VCaP (cell line): ENCODE data around the gene SHF.

Experiments used
- H3K27ac ChIP-seq: fragments of 450-650 bp; 2 replicates; pipeline ENCODE4 v1.5.1; 2017
- TF ChIP-seq, protein P1 (sequence below): fragments of 450-650 bp; conservative IDR thresholded peaks from 2 replicates; pipeline ENCODE4 v1.5.1; 2017; ENCODE audit warnings: mild to moderate bottlenecking, moderate library complexity

SHF gene

GRCh38 chr15:45201869-45202268 is 14.1 kb upstream of the SHF start:
- TF ChIP-seq, protein P1, sequence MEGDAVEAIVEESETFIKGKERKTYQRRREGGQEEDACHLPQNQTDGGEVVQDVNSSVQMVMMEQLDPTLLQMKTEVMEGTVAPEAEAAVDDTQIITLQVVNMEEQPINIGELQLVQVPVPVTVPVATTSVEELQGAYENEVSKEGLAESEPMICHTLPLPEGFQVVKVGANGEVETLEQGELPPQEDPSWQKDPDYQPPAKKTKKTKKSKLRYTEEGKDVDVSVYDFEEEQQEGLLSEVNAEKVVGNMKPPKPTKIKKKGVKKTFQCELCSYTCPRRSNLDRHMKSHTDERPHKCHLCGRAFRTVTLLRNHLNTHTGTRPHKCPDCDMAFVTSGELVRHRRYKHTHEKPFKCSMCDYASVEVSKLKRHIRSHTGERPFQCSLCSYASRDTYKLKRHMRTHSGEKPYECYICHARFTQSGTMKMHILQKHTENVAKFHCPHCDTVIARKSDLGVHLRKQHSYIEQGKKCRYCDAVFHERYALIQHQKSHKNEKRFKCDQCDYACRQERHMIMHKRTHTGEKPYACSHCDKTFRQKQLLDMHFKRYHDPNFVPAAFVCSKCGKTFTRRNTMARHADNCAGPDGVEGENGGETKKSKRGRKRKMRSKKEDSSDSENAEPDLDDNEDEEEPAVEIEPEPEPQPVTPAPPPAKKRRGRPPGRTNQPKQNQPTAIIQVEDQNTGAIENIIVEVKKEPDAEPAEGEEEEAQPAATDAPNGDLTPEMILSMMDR, result no peak
- no peak overlapping the region; the same call in 1 of the 2 replicates for H3K27ac ChIP-seq

DNA sequence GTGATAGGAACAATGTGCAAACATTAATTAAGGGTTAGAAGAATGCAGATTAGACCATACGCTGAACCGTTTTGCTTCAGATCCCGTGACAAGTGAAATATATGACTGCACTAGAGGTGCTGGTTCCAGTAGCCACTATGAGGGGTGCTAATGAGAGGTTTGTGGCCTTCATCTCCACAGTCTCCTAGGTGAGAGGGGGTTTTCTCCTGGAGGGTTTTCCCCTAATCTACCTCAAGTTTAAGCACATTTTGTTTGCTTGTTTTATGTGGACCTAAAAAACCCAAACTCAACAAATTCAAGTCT is 13.7 kb upstream of the SHF start:
- TF ChIP-seq, protein P1, result no peak
- H3K27ac ChIP-seq, result peak overlapping the region; percentile 93; the same call in 1 of the 2 replicates

GRCh38 chr15:45200799-45201556 is 13.2 kb upstream of the SHF start:
- H3K27ac ChIP-seq, result peak overlapping the region; percentile 93

DNA sequence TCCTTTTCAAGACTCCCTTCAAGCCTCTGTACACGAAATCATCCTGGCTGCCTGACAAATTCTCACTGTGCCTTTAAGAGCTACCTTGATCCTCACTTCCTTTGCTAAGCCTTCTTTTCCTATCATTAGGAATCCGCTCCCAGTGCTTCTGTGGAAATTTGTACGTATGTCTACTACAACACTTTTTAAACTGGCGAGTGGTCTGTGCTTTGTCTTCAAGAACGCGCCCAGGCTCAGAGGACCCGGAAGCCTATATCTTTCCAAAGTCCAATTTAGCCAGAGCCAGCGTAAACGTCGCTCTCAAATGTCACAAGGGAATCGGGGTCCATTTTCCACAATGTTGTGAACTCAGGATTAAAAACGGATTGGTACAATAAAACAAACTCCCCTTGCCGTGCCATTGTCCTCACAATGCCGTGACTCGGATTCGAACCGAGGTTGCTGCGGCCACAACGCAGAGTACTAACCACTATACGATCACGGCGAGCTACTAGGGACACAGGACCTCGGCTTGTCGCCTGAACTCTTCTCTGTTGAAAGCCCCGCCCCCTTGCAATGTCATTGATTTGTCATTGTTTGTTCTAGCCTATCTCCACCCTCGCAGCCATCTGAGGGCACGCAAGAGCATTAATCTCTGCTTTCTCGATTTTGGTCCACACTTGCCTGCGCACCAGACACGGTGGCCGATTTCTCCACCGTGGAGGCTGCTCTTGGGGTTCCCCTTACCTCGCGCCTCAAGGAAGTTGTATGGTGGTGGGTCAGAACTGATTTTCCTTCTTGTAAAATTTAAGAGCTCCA is 12.4 kb upstream of the SHF start:
- TF ChIP-seq, protein P1, result no peak
- peak overlapping the region; percentile 93 for H3K27ac ChIP-seq

More at GRCh38 chr15:45200799-45201556, 13.2 kb upstream of the SHF start:
- TF ChIP-seq, protein P1, result no peak

- peak overlapping the region; percentile 93 for H3K27ac ChIP-seq
- TF ChIP-seq, protein P1, result peak; percentile 47
Observed at GRCh38 chr15:45199136-45199810, 11.5 kb upstream of the SHF start.

GRCh38 chr15:45198337-45199135 is 10.8 kb upstream of the SHF start:
- TF ChIP-seq, protein P1, result peak; percentile 79
- peak overlapping the region; percentile 93 for H3K27ac ChIP-seq
